ENCODE data around the gene CCND1. TPM values are rescaled to one million over a fixed set of nuclear protein-coding genes. Genes with fewer than 3 reads are reported as not detected.
A peak's percentile ranks its signal among the peaks of the same experiment; 100 is the strongest.

CCND1 gene
- total and polyA plus RNA-seq, 12 donors, result 12.1 to 149 (median 80.7) TPM

DNA sequence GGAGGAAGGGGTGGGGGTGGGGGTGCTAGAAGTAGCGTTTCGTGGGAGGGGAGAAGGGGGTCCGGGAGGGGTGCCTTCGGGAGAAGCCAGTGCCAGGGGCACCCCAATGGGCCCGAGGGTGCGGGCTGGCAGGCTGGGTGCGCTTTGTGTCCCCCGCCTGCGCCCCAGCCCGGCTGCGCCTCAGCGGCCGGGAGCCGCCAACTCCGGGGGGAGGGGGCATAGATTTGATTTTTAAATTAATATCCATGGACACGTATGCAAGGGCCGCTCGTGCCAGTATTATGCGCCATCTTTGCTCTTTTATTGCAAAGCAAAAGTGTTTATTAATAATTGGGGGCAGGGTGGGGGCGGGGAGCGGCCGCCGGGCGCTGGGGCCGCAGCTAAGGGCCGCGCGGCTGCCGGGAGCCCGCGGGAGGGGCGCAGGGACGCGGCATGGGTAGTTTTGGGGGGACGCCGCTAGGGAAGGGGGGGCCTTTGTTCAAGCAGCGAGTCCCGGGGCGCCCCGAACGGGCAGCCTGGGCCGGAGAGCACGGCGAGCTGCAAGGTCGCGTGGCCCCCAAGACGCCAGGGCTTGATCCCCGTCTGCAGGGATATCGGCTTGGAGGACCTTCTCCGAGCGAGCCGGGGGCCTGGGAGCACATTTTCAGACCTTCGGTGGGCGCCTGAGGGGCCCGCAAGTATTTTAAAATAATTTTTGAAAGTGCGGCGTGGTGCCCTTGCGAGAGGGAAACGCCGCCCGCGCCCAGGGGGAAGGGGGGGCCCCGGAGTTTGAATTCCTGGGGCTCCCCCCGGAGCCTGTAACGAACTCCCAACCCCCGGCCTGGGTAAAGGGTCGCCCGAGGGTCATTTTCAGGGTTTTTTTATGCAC lies 959 bp downstream of the CCND1 start:
- peaks cover 2% of the 10 kb centered on the region for H3K27me3 ChIP-seq
- peaks cover 0 to 7% of the 10 kb centered on the region in 2 donors for H3K36me3 ChIP-seq (replicated peaks in 1 of 2)
- peak overlapping the region; percentile 60 to 88 (median 77) for H3K27ac ChIP-seq
- peak overlapping the region; percentile 40 to 73 (median 56) for H3K4me3 ChIP-seq
- WGBS, 4 donors, result 1 to 5% (median 1%) methylated on average over 37 to 68 of the region's 68 CpGs
- intact Hi-C loops (cut with DNase I), result loop anchor here (2.0 to 5.0 kb wide), 4 partner anchors 345 to 720 kb away; partner anchors contain the start of gene MYEOV (in 1 of the 2)
- peak in 1 of 7 donors; percentile 56 for DNase-seq
- no peaks in the 10 kb centered on the region for H3K9me3 ChIP-seq (replicated peaks in 1 of 3)
- TF ChIP-seq CTCF (IDR thresholded peaks at IDR 0.05) (no peak), POLR2A (IDR thresholded peaks at IDR 0.05) (no peak)
- peaks cover 35 to 58% of the 10 kb centered on the region in 2 donors for H3K4me1 ChIP-seq (replicated peaks in 1 of 2)

DNA sequence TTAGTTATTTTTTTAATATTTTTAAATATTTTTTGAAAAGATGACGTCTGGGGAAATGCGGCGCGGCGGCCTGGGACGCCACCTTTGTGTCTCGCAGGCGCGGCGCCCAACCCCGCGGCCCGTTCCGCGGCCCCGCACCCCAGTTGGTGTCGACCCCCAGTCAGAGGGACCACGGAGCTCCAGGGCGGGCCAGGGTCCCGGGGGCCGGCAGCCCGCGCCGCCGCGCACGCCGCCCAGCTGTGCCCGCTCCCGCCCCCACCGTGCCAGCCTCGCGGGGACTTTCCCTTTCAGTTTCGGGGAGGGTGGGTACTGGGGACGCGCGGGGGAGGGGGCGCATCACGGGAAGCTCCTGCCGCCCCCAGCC lies 1.6 kb downstream of the CCND1 start:
- intact Hi-C loops (cut with DNase I), result loop anchor here (2.0 to 5.0 kb wide), 4 partner anchors 345 to 720 kb away; partner anchors contain the start of gene MYEOV (in 1 of the 2)
- 0 to 1% (median 0%) methylated on average over 12 to 40 of the region's 40 CpGs for WGBS, 4 donors
- peak in 5 of 7 donors; percentile 39 to 68 (median 55) for DNase-seq
- Histone ChIP-seq H3K27me3 (no peaks in the 10 kb centered on the region), H3K9me3 (replicated peaks in 1 of 3) (no peaks in the 10 kb centered on the region), H3K36me3 (replicated peaks in 1 of 2) (peaks cover 0 to 10% of the 10 kb centered on the region in 2 donors), H3K4me1 (replicated peaks in 1 of 2) (peaks cover 35 to 52% of the 10 kb centered on the region in 2 donors), H3K4me3 (peak overlapping the region; percentile 65 to 73 (median 70)), H3K27ac (peak overlapping the region; percentile 60 to 88 (median 77))
- TF ChIP-seq POLR2A (IDR thresholded peaks at IDR 0.05), result no peak
- no peak for TF ChIP-seq CTCF (IDR thresholded peaks at IDR 0.05)

- peaks cover 32 to 47% of the 10 kb centered on the region in 2 donors for H3K4me1 ChIP-seq (replicated peaks in 1 of 2)
- TF ChIP-seq CTCF (IDR thresholded peaks at IDR 0.05), result peak; percentile 61 to 98 (median 85)
- peak; percentile 26 to 58 for TF ChIP-seq POLR2A (IDR thresholded peaks at IDR 0.05)
- peaks cover 0 to 15% of the 10 kb centered on the region in 2 donors for H3K36me3 ChIP-seq (replicated peaks in 1 of 2)
- peak overlapping the region in 4 of 5 donors; percentile 64 to 88 (median 82) for H3K27ac ChIP-seq
- peak; percentile 73 to 89 (median 82) for DNase-seq
- H3K4me3 ChIP-seq, result peak overlapping the region; percentile 65 to 73 (median 70)
- 0 to 2% (median 1%) methylated on average over 25 to 81 of the region's 81 CpGs for WGBS, 4 donors
- no peaks in the 10 kb centered on the region for H3K27me3 ChIP-seq
- H3K9me3 ChIP-seq (replicated peaks in 1 of 3), result no peaks in the 10 kb centered on the region
- intact Hi-C loops (cut with DNase I), result loop anchor here (2.0 to 5.0 kb wide), 4 partner anchors 346 to 721 kb away; partner anchors contain the start of gene MYEOV (in 1 of the 2)
Observed at GRCh38 chr11:69642913-69643632, 2.1 kb downstream of the CCND1 start.

GRCh38 chr11:69643646-69644045 lies 2.7 kb downstream of the CCND1 start:
- WGBS, 4 donors, result 5 to 43% (median 39%) methylated on average over 4 to 27 of the region's 27 CpGs
- peak in 2 of 7 donors; percentile 38 to 65 for DNase-seq
- intact Hi-C loops (cut with DNase I), result loop anchor here (2.0 to 5.0 kb wide), 4 partner anchors 346 to 721 kb away; partner anchors contain the start of gene MYEOV (in 1 of the 2)
- Histone ChIP-seq H3K4me1 (replicated peaks in 1 of 2) (peaks cover 27 to 41% of the 10 kb centered on the region in 2 donors), H3K36me3 (replicated peaks in 1 of 2) (peaks cover 0 to 21% of the 10 kb centered on the region in 2 donors), H3K9me3 (replicated peaks in 1 of 3) (no peaks in the 10 kb centered on the region), H3K27ac (peak overlapping the region in 2 of 5 donors; percentile 33 to 88), H3K27me3 (no peaks in the 10 kb centered on the region), H3K4me3 (peak overlapping the region in 1 of 4 donors; percentile 72)
- TF ChIP-seq CTCF (IDR thresholded peaks at IDR 0.05) (peak in 3 of 6 experiments; percentile 1 to 20 (median 6)), POLR2A (IDR thresholded peaks at IDR 0.05) (no peak)
